CD4-positive, alpha-beta T cell (primary cell): ENCODE results near the gene TNP2. TPM values are rescaled to one million over a fixed set of nuclear protein-coding genes. Genes with fewer than 3 reads are reported as not detected.

Source experiments
- ATAC-seq: fragments of 200-7000 bp; cut with Tn5 transposase; one replicate; pipeline ENCODE4 v1.10.0; 2022; ENCODE audit warnings: mild to moderate bottlenecking; ENCODE audit not compliant: poor library complexity
- CTCF ChIA-PET: fragments of 350-600 bp; sonication (Branson Sonifier 250); formaldehyde crosslinking; loops from one replicate; lab custom pipeline; 2021; ENCODE audit warnings: antibody characterized with exemption, inconsistent platforms; lab: Charles Lee
- POLR2A ChIA-PET: fragments of 350-600 bp; sonication (Branson Sonifier 250); formaldehyde crosslinking; loops from one replicate; lab custom pipeline; 2021; ENCODE audit warnings: antibody characterized with exemption, inconsistent platforms; lab: Charles Lee
- DNase-seq, 14 experiments: peaks; one replicate each; pipeline ENCODE4 v3.0.0-alpha.2; 2013 to 2020; ENCODE audit warnings: mixed read lengths in 2 of 14
- H3K27ac ChIP-seq, 2 donors: one replicate each; pipeline versions ENCODE4 v1.5.1 to v1.7.0; 2013; ENCODE audit warnings: low read length in 2 of 2, low read depth in 1 of 2, mild to moderate bottlenecking in 1 of 2
- H3K27me3 ChIP-seq, 2 experiments: 1 replicate in 1 of 2; 2 replicates in 1 of 2; pipeline versions ENCODE4 v1.6.1 to v1.7.0; 2013; ENCODE audit warnings: low read length in 2 of 2, control low read depth in 1 of 2, mild to moderate bottlenecking in 1 of 2, moderate library complexity in 1 of 2; ENCODE audit not compliant: insufficient read depth in 2 of 2, control insufficient read depth in 1 of 2
- H3K36me3 ChIP-seq: one replicate; pipeline ENCODE4 v1.6.1; 2013; ENCODE audit warnings: low read length, control low read depth; ENCODE audit not compliant: insufficient read depth
- H3K4me1 ChIP-seq: one replicate; pipeline ENCODE4 v1.6.1; 2013; ENCODE audit warnings: low read length, control low read depth; ENCODE audit not compliant: insufficient read depth
- H3K4me3 ChIP-seq: one replicate; pipeline ENCODE4 v1.5.1; 2013; ENCODE audit warnings: mild to moderate bottlenecking, low read length, moderate library complexity
- H3K9me3 ChIP-seq, 2 experiments: 1 replicate in 1 of 2; 2 replicates in 1 of 2; pipeline versions ENCODE4 v1.6.1 to v1.7.0; 2013; ENCODE audit warnings: low read length in 2 of 2, mild to moderate bottlenecking in 2 of 2, control low read depth in 1 of 2, moderate library complexity in 1 of 2; ENCODE audit not compliant: control insufficient read depth in 1 of 2, insufficient read depth in 1 of 2
- H3K27ac Mint-ChIP-seq: one replicate; pipeline ENCODE4 v1.8.0; 2020; ENCODE audit warnings: mixed read lengths
- H3K27me3 Mint-ChIP-seq: one replicate; pipeline ENCODE4 v1.8.0; 2021; ENCODE audit warnings: mixed read lengths
- H3K36me3 Mint-ChIP-seq: one replicate; pipeline ENCODE4 v1.8.0; 2021; ENCODE audit warnings: low read depth, mixed read lengths
- H3K4me1 Mint-ChIP-seq: one replicate; pipeline ENCODE4 v1.8.0; 2021; ENCODE audit warnings: low read depth, mixed read lengths
- H3K4me3 Mint-ChIP-seq: one replicate; pipeline ENCODE4 v1.8.0; 2020; ENCODE audit warnings: mild to moderate bottlenecking, mixed read lengths
- H3K9me3 Mint-ChIP-seq: one replicate; pipeline ENCODE4 v1.8.0; 2020; ENCODE audit warnings: mixed read lengths
- intact Hi-C, 2 experiments: fragments of 100-400 bp; cut with DNase I in 1 of 2; cut with micrococcal nuclease in 1 of 2; formaldehyde crosslinking; loops; one replicate each; pipeline versions ENCODE4 v1.15.1 to v1.9.0; 2023 to 2025; cut with DNase I, micrococcal nuclease
- total RNA-seq, 174 experiments: library from RNA in 2 of 174; stranded (reverse) in 2 of 174; gene quantifications; one replicate each; pipeline ENCODE4 v1.2.3 and lab custom pipeline; 2021 to 2026
- TF ChIP-seq, protein P1 (sequence below): fragments of 200-600 bp; IDR thresholded peaks from one replicate; pipeline ENCODE4 v1.8.0; 2022; ENCODE audit warnings: antibody characterized with exemption, mild to moderate bottlenecking

TNP2 gene
- total RNA-seq, 2 experiments from 2014 or later: not detected

DNA sequence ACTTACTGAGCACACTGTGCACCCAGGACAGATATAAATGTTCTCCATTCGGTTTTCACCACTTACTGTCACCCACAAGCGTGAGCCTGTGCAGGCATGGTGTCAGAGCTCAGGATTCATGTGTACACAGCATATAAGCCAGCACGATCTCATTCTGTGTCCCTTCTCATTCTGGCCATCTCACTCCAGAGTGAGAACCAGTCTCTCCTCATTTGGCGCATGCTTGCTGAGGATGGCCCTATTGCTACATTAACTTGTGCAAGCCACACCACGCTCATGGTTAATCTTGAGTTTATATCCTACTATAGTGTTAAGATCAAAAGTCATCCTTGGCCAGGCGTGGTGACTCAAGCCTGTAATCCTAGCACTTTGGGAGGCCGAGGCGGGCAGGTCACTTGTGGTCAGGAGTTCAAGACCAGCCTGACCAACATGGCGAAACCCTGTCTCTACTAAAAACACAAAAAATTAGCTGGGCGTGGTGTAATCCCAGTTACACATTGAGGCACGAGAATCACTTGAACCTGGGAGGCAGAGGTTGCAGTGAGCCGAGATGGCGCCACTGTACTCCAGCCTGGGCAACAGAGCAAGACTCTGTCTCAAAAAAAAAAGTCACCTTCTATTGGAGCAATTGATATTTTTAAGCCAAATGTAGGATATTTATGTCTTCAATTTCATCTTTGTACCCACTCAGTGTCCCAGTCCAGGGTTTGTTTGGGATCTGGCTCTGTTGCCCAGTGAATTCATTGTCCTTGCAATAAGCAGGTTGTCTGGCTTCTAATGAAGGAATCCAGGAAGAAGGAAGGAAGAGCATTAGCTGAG, 34.0 kb downstream of the TNP2 start:
- H3K27ac ChIP-seq: no peak overlapping the region
- intact Hi-C loops: no loop called here
- H3K27me3 Mint-ChIP-seq: no peaks in the 10 kb centered on the region

DNA sequence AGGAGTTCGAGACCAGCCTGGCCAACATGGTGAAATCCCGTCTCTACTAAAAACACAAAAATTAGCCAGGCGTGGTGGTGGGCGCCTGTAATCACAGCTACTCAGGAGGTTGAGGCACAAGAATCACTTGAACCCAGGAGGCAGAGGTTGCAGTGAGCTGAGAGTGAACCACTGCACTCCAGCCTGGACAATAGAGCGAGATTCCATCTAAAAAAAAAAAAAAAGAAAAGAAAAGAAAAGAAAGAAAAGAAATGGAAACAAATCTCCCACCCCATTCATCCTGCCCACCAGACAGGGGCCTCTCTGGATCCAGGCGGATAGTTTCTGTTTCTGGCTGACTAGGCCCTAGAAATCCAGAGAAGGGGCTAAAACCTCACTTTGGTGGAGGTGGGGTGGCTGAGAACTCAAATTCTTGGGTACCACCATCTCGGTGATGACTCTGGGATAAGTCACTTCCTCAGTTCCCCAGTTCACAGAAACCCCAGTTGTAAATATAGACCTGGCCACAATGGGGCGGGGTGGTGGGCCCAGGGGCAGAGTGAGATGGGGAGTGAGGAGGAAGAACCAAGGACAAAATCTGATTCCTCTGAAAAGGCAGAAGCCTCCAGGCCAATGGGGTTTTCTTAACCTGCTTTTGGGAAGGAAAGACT, 35.3 kb downstream of the TNP2 start:
- DNase-seq (peak in 10 of 14 experiments; percentile 31 to 77 (median 52)), ATAC-seq (no peak)
- Histone ChIP-seq H3K4me1 (peaks cover 57% of the 10 kb centered on the region), H3K36me3 (no peaks in the 10 kb centered on the region), H3K4me3 (peak overlapping the region; percentile 35), H3K9me3 (no peaks in the 10 kb centered on the region), H3K27ac (peak overlapping the region; percentile 86 to 87), H3K27me3 (no peaks in the 10 kb centered on the region)
- Mint-ChIP-seq H3K4me3 (peak overlapping the region; percentile 11), H3K27me3 (no peaks in the 10 kb centered on the region), H3K36me3 (no peaks in the 10 kb centered on the region), H3K27ac (peak overlapping the region; percentile 95), H3K4me1 (peaks cover 52% of the 10 kb centered on the region), H3K9me3 (no peaks in the 10 kb centered on the region)
- POLR2A ChIA-PET: interaction anchor here (0.8 to 3.4 kb wide), 5 partner anchors 9 to 509 kb away, joined by 3 to 64 read pairs (median 10); partner anchors contain the start of genes SOCS1 and TXNDC11
- TF ChIP-seq, protein P1, sequence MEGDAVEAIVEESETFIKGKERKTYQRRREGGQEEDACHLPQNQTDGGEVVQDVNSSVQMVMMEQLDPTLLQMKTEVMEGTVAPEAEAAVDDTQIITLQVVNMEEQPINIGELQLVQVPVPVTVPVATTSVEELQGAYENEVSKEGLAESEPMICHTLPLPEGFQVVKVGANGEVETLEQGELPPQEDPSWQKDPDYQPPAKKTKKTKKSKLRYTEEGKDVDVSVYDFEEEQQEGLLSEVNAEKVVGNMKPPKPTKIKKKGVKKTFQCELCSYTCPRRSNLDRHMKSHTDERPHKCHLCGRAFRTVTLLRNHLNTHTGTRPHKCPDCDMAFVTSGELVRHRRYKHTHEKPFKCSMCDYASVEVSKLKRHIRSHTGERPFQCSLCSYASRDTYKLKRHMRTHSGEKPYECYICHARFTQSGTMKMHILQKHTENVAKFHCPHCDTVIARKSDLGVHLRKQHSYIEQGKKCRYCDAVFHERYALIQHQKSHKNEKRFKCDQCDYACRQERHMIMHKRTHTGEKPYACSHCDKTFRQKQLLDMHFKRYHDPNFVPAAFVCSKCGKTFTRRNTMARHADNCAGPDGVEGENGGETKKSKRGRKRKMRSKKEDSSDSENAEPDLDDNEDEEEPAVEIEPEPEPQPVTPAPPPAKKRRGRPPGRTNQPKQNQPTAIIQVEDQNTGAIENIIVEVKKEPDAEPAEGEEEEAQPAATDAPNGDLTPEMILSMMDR: no peak
- intact Hi-C loops: loop anchor here in 1 of 2 experiments (2.0 kb wide), 1 partner anchor 19 kb away; no protein-coding TSS in a partner anchor
- CTCF ChIA-PET: interaction anchor here (1.8 to 2.4 kb wide), 2 partner anchors 18 to 21 kb away, joined by 4 to 16 read pairs; partner anchors contain the start of gene SOCS1

More for the DNA sequence above, 34.0 kb downstream of the TNP2 start:
- Histone ChIP-seq H3K4me3 (no peak overlapping the region), H3K9me3 (no peaks in the 10 kb centered on the region), H3K36me3 (no peaks in the 10 kb centered on the region), H3K27me3 (no peaks in the 10 kb centered on the region), H3K4me1 (peaks cover 53% of the 10 kb centered on the region)
- ChIA-PET POLR2A (interaction anchor here (3.3 to 3.4 kb wide), 2 partner anchors 10 to 20 kb away, joined by 23 to 64 read pairs; partner anchors contain the start of gene SOCS1), CTCF (interaction anchor here (0.6 to 2.4 kb wide), 4 partner anchors 17 to 63 kb away, joined by 3 to 16 read pairs (median 4); partner anchors contain the start of gene SOCS1)
- Mint-ChIP-seq H3K4me1 (peaks cover 47% of the 10 kb centered on the region), H3K36me3 (no peaks in the 10 kb centered on the region), H3K27ac (peak overlapping the region; percentile 95), H3K4me3 (no peak overlapping the region), H3K9me3 (no peaks in the 10 kb centered on the region)
- TF ChIP-seq, protein P1: no peak
- ATAC-seq: no peak
- peak in 1 of 14 experiments; percentile 41 for DNase-seq
